SK-N-MC (cell line): ENCODE results near the gene HGD.

Source experiments
- EZH2 ChIP-seq: fragments of 200-600 bp; sonication (generic); IDR thresholded peaks from one replicate; pipeline ENCODE4 v1.6.1; 2017; ENCODE audit warnings: antibody characterized with exemption
- POLR2AphosphoS5 ChIP-seq: IDR thresholded peaks from 2 replicates; pipeline ENCODE4 v1.6.1; 2012; ENCODE audit warnings: mild to moderate bottlenecking, low read depth, low read length, borderline replicate concordance

DNA sequence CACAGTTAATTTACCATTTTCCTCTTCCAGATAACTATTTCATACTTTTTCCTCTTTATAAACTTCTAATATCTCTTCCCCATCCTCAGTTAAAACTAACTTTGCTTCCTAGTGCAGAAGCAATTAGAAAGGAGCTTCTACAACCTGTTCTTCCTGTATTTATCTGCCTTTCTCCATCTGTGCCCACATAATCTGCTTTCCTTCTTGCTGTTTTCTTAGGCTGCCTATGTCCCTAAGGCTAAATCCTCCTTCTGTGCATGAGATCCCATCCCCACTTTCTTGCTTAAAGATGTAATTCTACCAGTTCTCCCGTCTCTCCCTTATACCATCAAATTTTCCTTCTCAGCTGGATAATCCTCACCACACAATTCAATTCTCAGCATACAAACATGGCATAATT, 28.3 kb upstream of the HGD start:
- TF ChIP-seq POLR2AphosphoS5 (no peak), EZH2 (no peak)
